GM19328 (cell line): ENCODE measurements around the gene UBL5.
A peak's percentile ranks its signal among the peaks of the same experiment; 100 is the strongest.
"Not testable (repeated sequence)": the region's sequence is repeated elsewhere in the genome, so short reads cannot be mapped to it uniquely, and the experiment has no call there.

Experiments used
- ATAC-seq: cut with Tn5 transposase; IDR thresholded peaks from one replicate; pipeline ENCODE4 v1.9.1; 2021; ENCODE audit warnings: mild to moderate bottlenecking, moderate library complexity; ENCODE audit not compliant: unreplicated experiment

The UBL5 gene

DNA sequence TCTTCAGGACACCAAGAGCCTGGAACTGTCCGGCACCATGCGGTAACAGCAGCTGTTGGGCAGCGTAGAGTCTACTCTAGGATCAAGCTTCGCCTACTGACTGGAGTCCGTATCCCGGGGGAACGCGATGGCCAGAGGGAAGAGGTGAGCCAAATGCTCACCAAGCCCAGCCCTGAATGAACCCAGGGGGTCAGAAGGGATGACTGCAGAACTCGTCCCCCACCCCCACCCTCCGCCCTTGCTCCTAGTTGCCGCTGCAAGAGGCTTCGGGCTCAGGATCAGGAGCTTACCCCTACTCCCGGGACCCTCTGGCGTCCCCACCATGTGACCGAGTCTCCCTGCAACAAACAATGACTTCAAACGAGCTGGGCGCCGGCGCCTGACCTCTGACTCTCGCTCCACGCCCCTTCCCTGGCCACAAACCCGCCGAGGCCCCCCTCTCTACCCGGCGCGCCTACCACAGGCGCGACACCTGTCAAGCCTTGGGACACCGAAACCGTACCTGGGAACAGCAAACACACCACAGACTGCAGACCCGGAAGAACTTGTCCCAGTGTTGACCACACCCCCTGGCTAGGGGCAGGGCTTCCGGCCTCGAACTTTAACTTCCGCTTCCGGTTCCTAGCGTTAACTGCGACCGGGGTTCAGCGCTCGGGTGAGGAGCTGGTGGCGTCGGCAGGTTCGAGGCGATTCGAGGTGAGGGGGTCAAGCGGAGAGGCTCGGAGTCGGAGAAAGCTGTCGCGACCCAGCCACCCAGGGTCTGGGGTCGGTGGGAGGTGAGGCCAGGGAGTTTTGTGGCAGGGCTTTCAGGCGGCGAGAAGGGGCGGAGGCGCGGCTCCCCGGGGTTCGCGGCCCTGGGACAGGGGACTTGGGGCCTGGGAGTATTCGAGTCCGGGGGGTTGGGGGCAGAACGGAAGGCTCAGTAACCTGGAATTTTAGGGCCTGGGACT is at the start of gene UBL5:
Gene UBL5 (plus strand): TSS at position 630 of the 950 bp plus-strand sequence. CDS start 420 bp downstream, outside the sequence.
- ATAC-seq: peak; percentile 80

GRCh38 chr19:9782338-9782737 is 45.4 kb upstream of the UBL5 start:
- ATAC-seq: no peak

- not testable (repeated sequence) for ATAC-seq
These were observed 43.6 kb upstream of the UBL5 start for GRCh38 chr19:9784163-9784496.

GRCh38 chr19:9785367-9786331 is 42.1 kb upstream of the UBL5 start:
- ATAC-seq: peak; percentile 67

- ATAC-seq: no peak
These were observed 41.4 kb upstream of the UBL5 start for GRCh38 chr19:9786342-9786741.

GRCh38 chr19:9786819-9787218 is 40.9 kb upstream of the UBL5 start:
- ATAC-seq: no peak

GRCh38 chr19:9788604-9789003 is 39.1 kb upstream of the UBL5 start:
- not testable (repeated sequence) for ATAC-seq

DNA sequence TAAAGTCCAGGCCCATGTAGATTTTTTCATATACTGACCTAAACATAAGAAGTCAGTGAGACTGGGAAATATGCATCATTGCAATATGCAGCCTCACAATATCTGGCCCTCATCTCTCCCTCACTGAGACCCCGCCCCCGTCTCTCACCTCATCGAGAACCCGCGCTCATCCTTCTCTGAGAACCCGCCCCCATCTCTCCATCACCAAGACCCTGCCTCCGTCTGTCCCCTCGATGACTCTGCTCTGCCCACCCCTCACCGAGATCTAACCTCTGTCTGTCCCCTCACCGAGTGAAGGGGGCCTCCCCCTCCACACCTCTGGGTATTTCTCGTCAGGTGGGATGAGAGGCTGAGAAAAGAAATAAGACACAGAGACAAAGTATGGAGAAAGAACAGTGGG is 38.7 kb upstream of the UBL5 start:
- ATAC-seq: no peak

DNA sequence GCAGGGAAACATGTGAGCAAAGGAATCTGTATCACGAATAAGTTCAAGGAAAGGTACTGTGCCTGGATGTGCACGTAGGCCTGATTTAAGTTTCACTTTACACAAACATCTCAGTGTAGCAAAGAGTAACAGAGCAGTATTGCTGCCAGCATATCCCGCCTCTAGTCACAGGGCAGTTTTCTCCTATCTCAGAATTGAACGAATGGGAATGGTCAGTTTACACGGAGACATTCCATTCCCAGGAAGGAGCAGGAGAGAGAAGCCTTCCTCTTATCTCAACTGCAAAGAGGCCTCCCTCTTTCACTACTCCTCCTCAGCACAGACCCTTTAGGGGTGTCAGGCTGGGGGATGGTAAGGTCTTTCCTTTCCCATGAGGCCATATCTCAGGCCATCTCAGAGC is 38.1 kb upstream of the UBL5 start:
- ATAC-seq: not testable (repeated sequence)

DNA sequence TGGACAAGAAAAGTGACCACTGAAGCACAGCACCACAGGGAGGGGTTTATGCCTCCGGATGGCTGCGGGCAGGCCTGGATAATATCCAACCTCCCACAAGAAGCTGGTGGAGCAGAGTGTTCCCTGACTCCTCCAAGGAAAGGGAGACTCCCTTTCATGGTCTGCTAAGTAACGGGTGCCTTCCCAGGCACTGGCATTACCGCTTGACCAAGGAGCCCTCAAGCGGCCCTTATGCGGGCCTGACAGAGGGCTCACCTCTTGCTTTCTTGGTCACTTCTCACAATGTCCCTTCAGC is 36.7 kb upstream of the UBL5 start:
- ATAC-seq: not testable (repeated sequence)

GRCh38 chr19:9791552-9792205 is 36.0 kb upstream of the UBL5 start:
- ATAC-seq: no peak

DNA sequence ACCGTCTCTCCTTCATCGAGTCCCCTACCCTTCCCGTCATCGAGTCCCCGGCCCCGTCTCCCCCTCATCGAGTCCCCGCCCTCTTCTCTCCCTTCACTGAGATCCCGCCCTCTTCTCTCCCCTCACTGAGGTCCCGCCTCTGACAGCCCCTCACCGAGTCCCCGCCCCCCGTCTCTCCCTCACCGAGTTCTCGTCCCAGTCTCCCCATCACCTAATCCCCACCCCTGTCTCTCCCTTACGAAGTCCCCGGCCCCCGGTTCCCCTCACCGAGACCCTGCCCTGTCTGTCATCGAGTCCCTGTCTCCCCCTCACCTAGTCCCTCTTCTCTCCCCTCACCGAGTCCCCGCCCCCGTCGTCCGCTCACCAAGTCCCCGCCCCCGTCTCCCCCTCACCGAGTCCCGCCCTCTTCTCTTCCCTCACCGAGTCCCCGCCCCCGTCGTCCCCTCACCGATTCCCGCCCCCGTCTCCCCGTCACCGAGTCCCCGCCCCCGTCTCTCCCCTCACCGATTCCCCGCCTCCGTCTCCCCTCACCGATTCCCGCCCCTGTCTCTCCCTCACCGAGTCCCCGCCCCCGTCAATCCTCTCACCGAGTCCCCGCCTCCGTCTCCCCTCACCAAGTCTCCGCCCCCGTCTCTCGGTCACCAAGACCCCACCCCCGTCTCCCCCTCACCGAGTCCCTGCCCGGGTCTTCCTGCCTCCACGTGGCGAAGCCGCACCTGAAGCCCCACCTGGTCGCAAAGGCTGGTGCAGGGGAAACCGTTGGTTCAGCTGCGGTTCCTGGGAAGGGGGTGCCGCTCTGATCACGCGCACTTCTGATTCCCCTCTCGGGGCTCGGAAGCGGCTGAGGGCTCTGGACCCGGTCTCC is 35.3 kb upstream of the UBL5 start:
- no peak for ATAC-seq

- ATAC-seq: no peak
These were observed 34.6 kb upstream of the UBL5 start for GRCh38 chr19:9793071-9793591.

- no peak for ATAC-seq
These were observed 31.5 kb upstream of the UBL5 start for GRCh38 chr19:9796113-9796773.

DNA sequence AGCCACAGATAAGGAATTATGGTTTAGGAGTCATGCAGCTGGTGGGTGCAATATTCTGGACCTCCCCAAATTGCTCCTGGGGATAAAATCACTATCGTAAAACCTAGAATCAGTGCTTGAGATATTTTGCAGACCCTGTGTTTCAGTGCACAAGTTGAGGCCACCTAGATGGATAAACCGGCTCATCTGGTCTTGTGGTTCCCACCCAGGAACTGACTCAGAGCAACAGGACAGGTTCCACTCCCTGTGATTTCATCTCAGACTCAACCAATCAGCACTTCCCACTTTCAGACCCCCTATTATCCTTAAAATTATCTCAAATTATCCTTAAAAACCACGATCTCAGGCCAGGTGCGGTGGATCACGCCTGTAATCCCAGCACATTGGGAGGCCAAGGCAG is 29.8 kb upstream of the UBL5 start:
- no peak for ATAC-seq

GRCh38 chr19:9799162-9799561 is 28.6 kb upstream of the UBL5 start:
- no peak for ATAC-seq

GRCh38 chr19:9801976-9802375 is 25.7 kb upstream of the UBL5 start:
- no peak for ATAC-seq

- ATAC-seq: no peak
These were observed 20.9 kb upstream of the UBL5 start for GRCh38 chr19:9806803-9807202.
